Endodermal cell (in vitro differentiated cells): ENCODE data around the gene RNF144A. TPM values are rescaled to one million over a fixed set of nuclear protein-coding genes. Genes with fewer than 3 reads are reported as not detected.

Experiments used
- DNase-seq: peaks from one replicate; pipeline ENCODE4 v3.0.0-alpha.2; 2017
- H3K27ac ChIP-seq: 2 replicates; pipeline ENCODE4 v1.5.1; 2013; ENCODE audit warnings: mild to moderate bottlenecking, low read depth, low read length, moderate library complexity
- H3K27me3 ChIP-seq: 2 replicates; pipeline ENCODE4 v1.6.1; 2013; ENCODE audit warnings: mild to moderate bottlenecking, low read length, moderate library complexity; ENCODE audit not compliant: insufficient read depth, control insufficient read depth, poor library complexity, severe bottlenecking
- H3K36me3 ChIP-seq: 2 replicates; pipeline ENCODE4 v1.7.0; 2013; ENCODE audit warnings: mild to moderate bottlenecking, low read length, moderate library complexity; ENCODE audit not compliant: control insufficient read depth, insufficient read depth
- H3K4me1 ChIP-seq: one replicate; pipeline ENCODE4 v1.7.0; 2013; ENCODE audit warnings: low read length; ENCODE audit not compliant: control insufficient read depth, insufficient read depth
- H3K4me3 ChIP-seq: 2 replicates; pipeline ENCODE4 v1.5.1; 2013; ENCODE audit warnings: mild to moderate bottlenecking, low read length, moderate library complexity
- H3K9ac ChIP-seq: 2 replicates; pipeline ENCODE4 v1.6.1; 2013; ENCODE audit warnings: mild to moderate bottlenecking, low read length, moderate library complexity; ENCODE audit not compliant: poor library complexity, severe bottlenecking; ENCODE audit errors: extremely low read depth
- H3K9me3 ChIP-seq: 2 replicates; pipeline ENCODE4 v1.6.1; 2013; ENCODE audit warnings: mild to moderate bottlenecking, low read length, moderate library complexity; ENCODE audit not compliant: control insufficient read depth
- H3K27ac Mint-ChIP-seq: 2 replicates; pipeline ENCODE4 v1.8.0; 2020; ENCODE audit warnings: mixed read lengths
- H3K27me3 Mint-ChIP-seq: 2 replicates; pipeline ENCODE4 v1.8.0; 2021; ENCODE audit warnings: mild to moderate bottlenecking, mixed read lengths; ENCODE audit not compliant: insufficient read depth
- H3K36me3 Mint-ChIP-seq: 2 replicates; pipeline ENCODE4 v1.8.0; 2020; ENCODE audit warnings: low read depth, mixed read lengths
- H3K4me1 Mint-ChIP-seq: 2 replicates; pipeline ENCODE4 v1.8.0; 2020; ENCODE audit warnings: mixed read lengths
- H3K4me3 Mint-ChIP-seq: 2 replicates; pipeline ENCODE4 v1.8.0; 2020; ENCODE audit warnings: mild to moderate bottlenecking, moderate library complexity, mixed read lengths
- H3K9me3 Mint-ChIP-seq: 2 replicates; pipeline ENCODE4 v1.8.0; 2020; ENCODE audit warnings: mild to moderate bottlenecking, mixed read lengths
- CTCF ChIP-seq: fragments of 200-600 bp; sonication (generic); conservative IDR thresholded peaks from 2 replicates; pipeline ENCODE4 v1.5.0; 2021; ENCODE audit warnings: antibody characterized with exemption, mild to moderate bottlenecking
- WGBS, 2 experiments: methylation state at CpG; one replicate each; pipeline versions ENCODE4 v1.1.5 to v1.1.7; 2013; ENCODE audit warnings: missing lambda C conversion rate in 2 of 2, mixed read lengths in 1 of 2; ENCODE audit not compliant: insufficient coverage in 1 of 2, insufficient read length in 1 of 2; 5-methylcytosine and 5-hydroxymethylcytosine counted together
- total RNA-seq, 2 donors: library from RNA; stranded (reverse); fragmentation: NEBNext Ultra II Directional in 1 of 2; extraction: Animal tissue kit (Norgen Biotek cat#: 25700) in 1 of 2; gene quantifications; 2 replicates in 1 of 2; 3 replicates in 1 of 2; pipeline ENCODE4 v1.2.1, GENCODE V29; 2021

Gene RNF144A
- total RNA-seq, 2 donors from 2014 or later, result 12.4 to 26.0 TPM

GRCh38 chr2:7061921-7062320 lies 144.7 kb downstream of the RNF144A start:
- Mint-ChIP-seq H3K27me3 (peaks cover 18% of the 10 kb centered on the region), H3K36me3 (no peaks in the 10 kb centered on the region), H3K27ac (no peak overlapping the region), H3K4me3 (no peak overlapping the region), H3K4me1 (no peaks in the 10 kb centered on the region), H3K9me3 (no peaks in the 10 kb centered on the region)
- H3K27me3 ChIP-seq, result no peaks in the 10 kb centered on the region
- H3K9ac ChIP-seq, result no peak overlapping the region
- H3K4me1 ChIP-seq, result no peaks in the 10 kb centered on the region
- peaks cover 7% of the 10 kb centered on the region for H3K9me3 ChIP-seq
- H3K27ac ChIP-seq, result no peak overlapping the region
- H3K4me3 ChIP-seq, result no peak overlapping the region
- 86% methylated on average over 2 to 3 of the region's 3 CpGs for WGBS, 2 experiments
- H3K36me3 ChIP-seq, result no peaks in the 10 kb centered on the region
- no peak for TF ChIP-seq CTCF
- no peak for DNase-seq

- Histone ChIP-seq H3K36me3 (no peaks in the 10 kb centered on the region), H3K9ac (no peak overlapping the region), H3K4me3 (no peak overlapping the region), H3K9me3 (peaks cover 7% of the 10 kb centered on the region), H3K4me1 (peaks cover under 1% of the 10 kb centered on the region), H3K27ac (no peak overlapping the region), H3K27me3 (no peaks in the 10 kb centered on the region)
- no peak overlapping the region for H3K27ac Mint-ChIP-seq
- no peak overlapping the region for H3K4me3 Mint-ChIP-seq
- no peaks in the 10 kb centered on the region for H3K4me1 Mint-ChIP-seq
- WGBS, 2 experiments, result 50 to 65% methylated on average over 2 to 3 of the region's 3 CpGs
- H3K36me3 Mint-ChIP-seq, result no peaks in the 10 kb centered on the region
- no peak for DNase-seq
- peaks cover 34% of the 10 kb centered on the region for H3K27me3 Mint-ChIP-seq
- no peak for TF ChIP-seq CTCF
- H3K9me3 Mint-ChIP-seq, result no peaks in the 10 kb centered on the region
These were observed 146.6 kb downstream of the RNF144A start for GRCh38 chr2:7063789-7064188.

GRCh38 chr2:7068457-7068856 lies 151.2 kb downstream of the RNF144A start:
- H3K36me3 Mint-ChIP-seq, result no peaks in the 10 kb centered on the region
- peaks cover 5% of the 10 kb centered on the region for H3K9me3 ChIP-seq
- H3K9me3 Mint-ChIP-seq, result no peaks in the 10 kb centered on the region
- TF ChIP-seq CTCF, result no peak
- H3K9ac ChIP-seq, result no peak overlapping the region
- DNase-seq, result no peak
- H3K27ac Mint-ChIP-seq, result no peak overlapping the region
- H3K4me1 ChIP-seq, result peaks cover 4% of the 10 kb centered on the region
- H3K27me3 ChIP-seq, result no peaks in the 10 kb centered on the region
- no peak overlapping the region for H3K27ac ChIP-seq
- peaks cover 23% of the 10 kb centered on the region for H3K27me3 Mint-ChIP-seq
- H3K36me3 ChIP-seq, result no peaks in the 10 kb centered on the region
- 93 to 96% methylated on average over 4 to 5 of the region's 5 CpGs for WGBS, 2 experiments
- H3K4me3 ChIP-seq, result no peak overlapping the region
- peaks cover 4% of the 10 kb centered on the region for H3K4me1 Mint-ChIP-seq
- no peak overlapping the region for H3K4me3 Mint-ChIP-seq
